Gastroesophageal sphincter (tissue), 3 donors: Measurements from ENCODE around the gene CEP170.
"Not testable (repeated sequence)": the region's sequence is repeated elsewhere in the genome, so short reads cannot be mapped to it uniquely, and the experiment has no call there.

Experiments
- CTCF ChIP-seq, 4 experiments: fragments of 200-600 bp in 2 of 4; fragments of 450-650 bp in 2 of 4; sonication (generic) in 1 of 4; IDR thresholded peaks; one replicate each; pipeline ENCODE4 v1.5.1; 2017 to 2019; ENCODE audit warnings: antibody characterized with exemption in 4 of 4, mild to moderate bottlenecking in 2 of 4, moderate library complexity in 2 of 4
- EP300 ChIP-seq: sonication (generic); formaldehyde crosslinking; IDR thresholded peaks from one replicate; pipeline ENCODE4 v1.6.1; 2017; ENCODE audit warnings: antibody characterized with exemption, mild to moderate bottlenecking
- POLR2AphosphoS5 ChIP-seq: sonication (generic); formaldehyde crosslinking; IDR thresholded peaks from one replicate; pipeline ENCODE4 v1.6.1; 2017; ENCODE audit warnings: antibody characterized with exemption

- not testable (repeated sequence) for TF ChIP-seq EP300; CTCF (IDR thresholded peaks at IDR 0.05); POLR2AphosphoS5
These were observed 90.2 kb downstream of the CEP170 start for GRCh38 chr1:243164911-243165310.
